ENCODE measurements around the gene PCSK4. TPM values are rescaled to one million over a fixed set of nuclear protein-coding genes. Genes with fewer than 3 reads are reported as not detected.
"Not testable (repeated sequence)": the region's sequence is repeated elsewhere in the genome, so short reads cannot be mapped to it uniquely, and the experiment has no call there.

The PCSK4 gene
- total and polyA plus RNA-seq, 10 of the 15 experiments (the other 5 are each of a cell fraction or from before 2014, with no cell fraction given): 0.27 to 0.99 (median 0.40) TPM; not detected in 3

DNA sequence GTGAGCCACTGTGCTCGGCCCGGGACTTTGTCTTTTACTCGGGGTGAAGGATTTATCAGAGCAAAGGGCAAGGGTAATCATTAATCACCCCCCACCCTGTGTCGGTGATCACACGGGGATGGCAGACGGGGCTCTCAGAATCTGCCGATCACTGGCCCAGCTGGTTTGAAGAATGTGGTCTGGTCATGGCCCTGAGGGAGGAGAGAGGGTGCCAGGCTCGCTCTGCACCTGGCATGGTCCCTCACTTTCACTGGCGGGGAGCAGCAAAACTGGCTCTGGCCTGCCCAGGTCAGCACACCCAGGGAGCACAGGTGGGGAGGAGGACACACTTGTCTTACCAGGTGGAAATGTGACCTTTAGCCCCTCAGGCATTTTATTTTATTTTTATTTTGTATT is 11.0 kb upstream of the PCSK4 start:
- Histone ChIP-seq H3K9me3 (replicated peaks; ENCODE audit: control insufficient read depth, insufficient read depth, low read length) (no peaks in the 10 kb centered on the region), H3K27ac (ENCODE audit: control insufficient read depth, insufficient read depth) (no peak overlapping the region), H3K36me3 (ENCODE audit: control insufficient read depth in 2 of 2, insufficient read depth in 2 of 2, low read length in 1 of 2) (no peaks in the 10 kb centered on the region), H2AFZ (ENCODE audit: control insufficient read depth, low read depth, low read length) (no peak overlapping the region), H3K4me3 (no peak overlapping the region), H3K9ac (ENCODE audit: control insufficient read depth, insufficient read depth, low read length) (no peak overlapping the region), H3K79me2 (ENCODE audit: control insufficient read depth, insufficient read depth, low read length) (no peaks in the 10 kb centered on the region), H3K4me1 (ENCODE audit: control insufficient read depth, insufficient read depth, low read length) (no peaks in the 10 kb centered on the region), H4K20me1 (ENCODE audit: control insufficient read depth, insufficient read depth) (no peaks in the 10 kb centered on the region), H3K4me2 (ENCODE audit: control insufficient read depth, insufficient read depth) (no peak overlapping the region), H3K27me3 (replicated peaks in 1 of 2; ENCODE audit: control insufficient read depth in 2 of 2, insufficient read depth in 2 of 2, low read length in 1 of 2) (no peaks in the 10 kb centered on the region; a peak in 1 of 4 replicates)
- in situ Hi-C loops (cut with MboI) (no loop called here), intact Hi-C loops (cut with micrococcal nuclease; ENCODE audit: unreplicated experiment) (no loop called here)
- ChIA-PET POLR2A (no interaction called here), RAD21 (ENCODE audit: unreplicated experiment) (no interaction called here), SMC1A (ENCODE audit: uncharacterized antibody, unreplicated experiment) (no interaction called here), CTCF (interaction anchor here (1.9 kb wide), 1 partner anchor 14 kb away, joined by 4 read pairs; no protein-coding TSS in a partner anchor)
- FAIRE-seq (no peak), ATAC-seq (no peak), DNase-seq (ENCODE audit: low read depth, low spot score) (no peak)
- no TSS peak for BruUV-seq (replicated peaks)
- WGBS (ENCODE audit: insufficient coverage, insufficient replicate concordance, low lambda C conversion rate, missing lambda C conversion rate): 41% methylated on average over 9 of the region's 9 CpGs
- TF ChIP-seq NFIC (IDR thresholded peaks at IDR 0.05; ENCODE audit: low read depth, low read length): no peak

DNA sequence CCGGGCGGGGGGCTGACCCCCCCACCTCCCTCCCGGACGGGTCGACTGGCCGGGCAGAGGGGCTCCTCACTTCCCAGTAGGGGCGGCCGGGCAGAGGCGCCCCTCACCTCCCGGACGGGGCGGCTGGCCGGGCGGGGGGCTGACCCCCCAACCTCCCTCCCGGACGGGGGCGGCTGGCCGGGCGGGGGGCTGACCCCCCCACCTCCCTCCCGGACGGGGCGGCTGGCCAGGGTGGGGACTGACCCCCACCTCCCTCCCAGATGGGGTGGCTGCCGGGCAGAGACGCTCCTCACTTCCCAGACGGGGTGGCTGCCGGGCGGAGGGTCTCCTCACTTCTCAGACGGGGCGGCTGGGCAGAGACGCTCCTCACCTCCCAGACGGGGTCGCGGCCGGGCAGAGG is 9.1 kb upstream of the PCSK4 start:
- 87% methylated on average over 6 of the region's 34 CpGs for WGBS (ENCODE audit: insufficient coverage, insufficient replicate concordance, low lambda C conversion rate, missing lambda C conversion rate)
- H4K20me1 ChIP-seq (ENCODE audit: control insufficient read depth, insufficient read depth); ATAC-seq; H3K36me3 ChIP-seq (ENCODE audit: control insufficient read depth in 2 of 2, insufficient read depth in 2 of 2, low read length in 1 of 2); H2AFZ ChIP-seq (ENCODE audit: control insufficient read depth, low read depth, low read length); BruUV-seq (replicated peaks); CTCF ChIA-PET; H3K9ac ChIP-seq (ENCODE audit: control insufficient read depth, insufficient read depth, low read length); H3K27me3 ChIP-seq (replicated peaks in 1 of 2; ENCODE audit: control insufficient read depth in 2 of 2, insufficient read depth in 2 of 2, low read length in 1 of 2); FAIRE-seq; H3K9me3 ChIP-seq (replicated peaks; ENCODE audit: control insufficient read depth, insufficient read depth, low read length); in situ Hi-C loops (cut with MboI); H3K4me3 ChIP-seq; SMC1A ChIA-PET (ENCODE audit: uncharacterized antibody, unreplicated experiment); H3K4me2 ChIP-seq (ENCODE audit: control insufficient read depth, insufficient read depth); RAD21 ChIA-PET (ENCODE audit: unreplicated experiment); intact Hi-C loops (cut with micrococcal nuclease; ENCODE audit: unreplicated experiment); POLR2A ChIA-PET; H3K4me1 ChIP-seq (ENCODE audit: control insufficient read depth, insufficient read depth, low read length); H3K27ac ChIP-seq (ENCODE audit: control insufficient read depth, insufficient read depth); DNase-seq (ENCODE audit: low read depth, low spot score); H3K79me2 ChIP-seq (ENCODE audit: control insufficient read depth, insufficient read depth, low read length): not testable (repeated sequence)

Data from GM12878 (cell line).